NCI-H524 treated with DMSO at 0.1 percent for 48 hours (cell line): ENCODE data around the gene CDH8.

Experiments
- DNase-seq: peaks from one replicate; lab custom pipeline; 2025; lab: John Stamatoyannopoulos, UW

Gene CDH8

GRCh38 chr16:62033065-62033464, 3.2 kb downstream of the CDH8 start:
- no peak for DNase-seq

- no peak for DNase-seq
Measured at GRCh38 chr16:62029947-62030346, 6.3 kb downstream of the CDH8 start.

- no peak for DNase-seq
Measured at GRCh38 chr16:62022688-62023087, 13.6 kb downstream of the CDH8 start.

- DNase-seq = no peak
Measured at GRCh38 chr16:62021161-62021581, 15.1 kb downstream of the CDH8 start.

GRCh38 chr16:62020681-62021080, 15.6 kb downstream of the CDH8 start:
- DNase-seq = no peak

GRCh38 chr16:62019851-62020250, 16.4 kb downstream of the CDH8 start:
- DNase-seq = no peak

GRCh38 chr16:62018301-62019060, 17.8 kb downstream of the CDH8 start:
- DNase-seq = no peak

- no peak for DNase-seq
Measured at GRCh38 chr16:62014319-62014923, 21.8 kb downstream of the CDH8 start.

GRCh38 chr16:62010186-62010585, 26.1 kb downstream of the CDH8 start:
- no peak for DNase-seq

- no peak for DNase-seq
Measured at GRCh38 chr16:61998460-61998859, 37.8 kb downstream of the CDH8 start.

GRCh38 chr16:61993108-61993507, 43.1 kb downstream of the CDH8 start:
- no peak for DNase-seq

- no peak for DNase-seq
Measured at GRCh38 chr16:61987474-61988012, 48.7 kb downstream of the CDH8 start.

- DNase-seq = no peak
Measured at GRCh38 chr16:61969077-61969382, 67.2 kb downstream of the CDH8 start.

- no peak for DNase-seq
Measured at GRCh38 chr16:61968242-61969076, 67.8 kb downstream of the CDH8 start.

GRCh38 chr16:61957075-61957855, 79.0 kb downstream of the CDH8 start:
- no peak for DNase-seq

GRCh38 chr16:61952841-61953240, 83.4 kb downstream of the CDH8 start:
- no peak for DNase-seq

- no peak for DNase-seq
Measured at GRCh38 chr16:61948414-61948813, 87.8 kb downstream of the CDH8 start.

- no peak for DNase-seq
Measured at GRCh38 chr16:61946019-61946418, 90.2 kb downstream of the CDH8 start.

GRCh38 chr16:61945511-61945910, 90.7 kb downstream of the CDH8 start:
- no peak for DNase-seq

GRCh38 chr16:61944004-61944403, 92.2 kb downstream of the CDH8 start:
- no peak for DNase-seq

GRCh38 chr16:61940611-61941010, 95.6 kb downstream of the CDH8 start:
- no peak for DNase-seq

- no peak for DNase-seq
Measured at GRCh38 chr16:61937646-61938045, 98.6 kb downstream of the CDH8 start.
